Measurements from ENCODE around the gene MSH5. TPM values are rescaled to one million over a fixed set of nuclear protein-coding genes. Genes with fewer than 3 reads are reported as not detected.

The MSH5 gene
- total RNA-seq, 4 donors from 2014 or later = 4.0 to 6.4 (median 4.5) TPM

GRCh38 chr6:31778193-31778592 lies 38.4 kb downstream of the MSH5 start:
- intact Hi-C loops (cut with DNase I) = no loop called here
- H3K36me3 ChIP-seq = peaks cover 36 to 55% (median 50%) of the 10 kb centered on the region in 4 donors
- WGBS = 98% methylated on average over 4 of the region's 5 CpGs

GRCh38 chr6:31778999-31779885 lies 39.4 kb downstream of the MSH5 start:
- 94% methylated on average over 30 of the region's 43 CpGs for WGBS
- H3K4me1 ChIP-seq = peaks cover 10 to 16% (median 13%) of the 10 kb centered on the region in 4 donors
- H3K27me3 ChIP-seq = no peaks in the 10 kb centered on the region
- TF ChIP-seq POLR2A (IDR thresholded peaks at IDR 0.05; ENCODE audit: low read depth) = no peak
- TF ChIP-seq POLR2AphosphoS5 (IDR thresholded peaks at IDR 0.05) = no peak
- TF ChIP-seq EP300 (IDR thresholded peaks at IDR 0.05) = no peak
- no peak for TF ChIP-seq CTCF (IDR thresholded peaks at IDR 0.05)
- no peak for DNase-seq (ENCODE audit: extremely low spot score)
- no peak overlapping the region for H3K4me3 ChIP-seq
- H3K27ac ChIP-seq (replicated peaks in 1 of 4) = no peak overlapping the region
- peaks cover 44 to 66% (median 60%) of the 10 kb centered on the region in 4 donors for H3K36me3 ChIP-seq
- no peaks in the 10 kb centered on the region for H3K9me3 ChIP-seq
- intact Hi-C loops (cut with DNase I) = no loop called here

More at GRCh38 chr6:31778193-31778592, 38.4 kb downstream of the MSH5 start:
- TF ChIP-seq POLR2A (IDR thresholded peaks at IDR 0.05; ENCODE audit: low read depth) = no peak
- no peak for TF ChIP-seq CTCF (IDR thresholded peaks at IDR 0.05)
- no peak for TF ChIP-seq POLR2AphosphoS5 (IDR thresholded peaks at IDR 0.05)
- TF ChIP-seq EP300 (IDR thresholded peaks at IDR 0.05) = no peak
- Histone ChIP-seq H3K27me3 (no peaks in the 10 kb centered on the region), H3K9me3 (no peaks in the 10 kb centered on the region), H3K4me3 (no peak overlapping the region), H3K4me1 (peaks cover 10 to 18% (median 13%) of the 10 kb centered on the region in 4 donors), H3K27ac (replicated peaks in 1 of 4) (no peak overlapping the region)
- no peak for DNase-seq (ENCODE audit: extremely low spot score)

GRCh38 chr6:31779908-31780307 lies 40.1 kb downstream of the MSH5 start:
- Histone ChIP-seq H3K27me3 (no peaks in the 10 kb centered on the region), H3K9me3 (no peaks in the 10 kb centered on the region), H3K4me1 (peaks cover 10 to 16% (median 13%) of the 10 kb centered on the region in 4 donors), H3K36me3 (peaks cover 48 to 72% (median 66%) of the 10 kb centered on the region in 4 donors), H3K27ac (replicated peaks in 1 of 4) (no peak overlapping the region), H3K4me3 (no peak overlapping the region)
- no peak for DNase-seq (ENCODE audit: extremely low spot score)
- TF ChIP-seq EP300 (IDR thresholded peaks at IDR 0.05) (no peak), POLR2AphosphoS5 (IDR thresholded peaks at IDR 0.05) (no peak), POLR2A (IDR thresholded peaks at IDR 0.05; ENCODE audit: low read depth) (no peak), CTCF (IDR thresholded peaks at IDR 0.05) (no peak)
- WGBS = 93% methylated on average over 3 of the region's 10 CpGs
- intact Hi-C loops (cut with DNase I) = no loop called here

GRCh38 chr6:31780507-31781243 lies 40.9 kb downstream of the MSH5 start:
- H3K36me3 ChIP-seq = peaks cover 48 to 80% (median 74%) of the 10 kb centered on the region in 4 donors
- TF ChIP-seq POLR2A (IDR thresholded peaks at IDR 0.05; ENCODE audit: low read depth) (no peak), EP300 (IDR thresholded peaks at IDR 0.05) (no peak), CTCF (IDR thresholded peaks at IDR 0.05) (no peak), POLR2AphosphoS5 (IDR thresholded peaks at IDR 0.05) (no peak)
- intact Hi-C loops (cut with DNase I) = no loop called here
- no peaks in the 10 kb centered on the region for H3K27me3 ChIP-seq
- H3K4me3 ChIP-seq = no peak overlapping the region
- no peak overlapping the region for H3K27ac ChIP-seq (replicated peaks in 1 of 4)
- peaks cover 10 to 16% (median 13%) of the 10 kb centered on the region in 4 donors for H3K4me1 ChIP-seq
- no peak for DNase-seq (ENCODE audit: extremely low spot score)
- no peaks in the 10 kb centered on the region for H3K9me3 ChIP-seq
- 78% methylated on average over 6 of the region's 20 CpGs for WGBS

All from esophagus muscularis mucosa (tissue), 4 donors.